Mesenchymal stem cell (in vitro differentiated cells and primary cell): Measurements from ENCODE around the gene ADPRM.

Experiments
- DNase-seq: peaks from one replicate; pipeline ENCODE4 v3.0.0-alpha.2; 2013
- H2AFZ ChIP-seq: one replicate; pipeline ENCODE4 v1.6.1; 2013; ENCODE audit warnings: low read depth, mild to moderate bottlenecking, control low read depth, inconsistent platforms, low read length, moderate library complexity
- H2AK5ac ChIP-seq: 2 replicates; pipeline ENCODE4 v1.6.1; 2013; ENCODE audit warnings: low read length, moderate library complexity, mild to moderate bottlenecking, inconsistent platforms; ENCODE audit not compliant: severe bottlenecking
- H2BK120ac ChIP-seq: one replicate; pipeline ENCODE4 v1.6.1; 2013; ENCODE audit warnings: low read depth, mild to moderate bottlenecking, inconsistent platforms, low read length, moderate library complexity
- H2BK12ac ChIP-seq, 2 experiments: one replicate each; pipeline ENCODE4 v1.6.1; 2013; ENCODE audit warnings: inconsistent platforms in 2 of 2, low read length in 2 of 2, mild to moderate bottlenecking in 2 of 2, moderate library complexity in 2 of 2, control low read depth in 1 of 2
- H2BK15ac ChIP-seq: one replicate; pipeline ENCODE4 v1.6.1; 2013; ENCODE audit warnings: mild to moderate bottlenecking, low read depth, inconsistent platforms; ENCODE audit not compliant: poor library complexity, severe bottlenecking
- H2BK5ac ChIP-seq: 2 replicates; pipeline ENCODE4 v1.6.1; 2013; ENCODE audit warnings: low read depth, mild to moderate bottlenecking, low read length, control low read depth, inconsistent platforms; ENCODE audit not compliant: poor library complexity, severe bottlenecking
- H3K14ac ChIP-seq, 2 experiments: one replicate each; pipeline ENCODE4 v1.6.1; 2013; ENCODE audit warnings: inconsistent platforms in 2 of 2, low read length in 2 of 2, control low read depth in 1 of 2, mild to moderate bottlenecking in 1 of 2, moderate library complexity in 1 of 2
- H3K18ac ChIP-seq, 2 experiments: one replicate each; pipeline ENCODE4 v1.6.1; 2013; ENCODE audit warnings: inconsistent platforms in 2 of 2, low read length in 2 of 2, control low read depth in 1 of 2, low read depth in 1 of 2, mild to moderate bottlenecking in 1 of 2
- H3K23ac ChIP-seq, 2 experiments: one replicate each; pipeline ENCODE4 v1.6.1; 2013; ENCODE audit warnings: inconsistent platforms in 2 of 2, low read length in 2 of 2, mild to moderate bottlenecking in 2 of 2, moderate library complexity in 2 of 2, control low read depth in 1 of 2
- H3K27ac ChIP-seq: 2 replicates; pipeline ENCODE4 v1.5.1; 2013; ENCODE audit warnings: mild to moderate bottlenecking, moderate library complexity, low read length, control low read depth, inconsistent platforms; ENCODE audit not compliant: poor library complexity, severe bottlenecking
- H3K27me3 ChIP-seq, 2 experiments: 2 replicates each; pipeline versions ENCODE4 v1.6.1 to v1.7.0; 2013; ENCODE audit warnings: low read length in 2 of 2, mild to moderate bottlenecking in 2 of 2, moderate library complexity in 2 of 2, control low read depth in 1 of 2, inconsistent platforms in 1 of 2; ENCODE audit not compliant: control insufficient read depth in 1 of 2, insufficient read depth in 1 of 2
- H3K36me3 ChIP-seq, 2 experiments: 2 replicates each; pipeline versions ENCODE4 v1.6.1 to v1.7.0; 2013; ENCODE audit warnings: low read length in 2 of 2, control low read depth in 1 of 2, inconsistent platforms in 1 of 2, low read depth in 1 of 2, mild to moderate bottlenecking in 1 of 2; ENCODE audit not compliant: insufficient read depth in 2 of 2, control insufficient read depth in 1 of 2
- H3K4ac ChIP-seq, 2 experiments: one replicate each; pipeline ENCODE4 v1.6.1; 2013; ENCODE audit warnings: inconsistent platforms in 2 of 2, low read length in 2 of 2, mild to moderate bottlenecking in 2 of 2, moderate library complexity in 2 of 2, control low read depth in 1 of 2, low read depth in 1 of 2
- H3K4me1 ChIP-seq: 2 replicates; pipeline ENCODE4 v1.6.1; 2013; ENCODE audit warnings: low read depth, low read length, control low read depth; ENCODE audit not compliant: control insufficient read depth, insufficient read depth
- H3K4me2 ChIP-seq: 2 replicates; pipeline ENCODE4 v1.6.1; 2013; ENCODE audit warnings: low read length, mild to moderate bottlenecking, inconsistent platforms; ENCODE audit not compliant: poor library complexity, severe bottlenecking
- H3K4me3 ChIP-seq, 2 experiments: 2 replicates each; pipeline versions ENCODE4 v1.5.1 to v1.7.0; 2013; ENCODE audit warnings: low read length in 2 of 2, mild to moderate bottlenecking in 2 of 2, control low read depth in 1 of 2, low read depth in 1 of 2; ENCODE audit not compliant: insufficient read depth in 1 of 2
- H3K79me1 ChIP-seq: replicated peaks from 2 replicates; pipeline ENCODE4 v1.6.1; 2013; ENCODE audit warnings: mild to moderate bottlenecking, control low read depth, low read length, inconsistent platforms; ENCODE audit not compliant: poor library complexity, severe bottlenecking
- H3K9ac ChIP-seq: 2 replicates; pipeline ENCODE4 v1.7.0; 2013; ENCODE audit warnings: mild to moderate bottlenecking, low read length, moderate library complexity
- H3K9me3 ChIP-seq: 2 replicates; pipeline ENCODE4 v1.7.0; 2013; ENCODE audit warnings: mild to moderate bottlenecking, low read length; ENCODE audit not compliant: control insufficient read depth
- H4K8ac ChIP-seq: one replicate; pipeline ENCODE4 v1.6.1; 2013; ENCODE audit warnings: inconsistent platforms, mild to moderate bottlenecking, low read length, moderate library complexity
- H4K91ac ChIP-seq: one replicate; pipeline ENCODE4 v1.6.1; 2013; ENCODE audit warnings: mild to moderate bottlenecking, low read length, inconsistent platforms
- WGBS: methylation state at CpG from one replicate; pipeline ENCODE4 v1.1.7; 2013; ENCODE audit warnings: mixed read lengths; 5-methylcytosine and 5-hydroxymethylcytosine counted together

ADPRM gene

GRCh38 chr17:10752696-10753095 is 55.3 kb downstream of the ADPRM start:
- no peak overlapping the region for H2BK120ac ChIP-seq
- no peak for DNase-seq
- H2BK15ac ChIP-seq: no peak overlapping the region
- H3K14ac ChIP-seq: no peak overlapping the region
- no peak overlapping the region for H2AK5ac ChIP-seq
- H3K27ac ChIP-seq: no peak overlapping the region
- H3K23ac ChIP-seq: no peak overlapping the region
- no peak overlapping the region for H3K9ac ChIP-seq
- no peak overlapping the region for H3K18ac ChIP-seq
- H2BK5ac ChIP-seq: no peak overlapping the region
- H3K79me1 ChIP-seq: no peaks in the 10 kb centered on the region
- no peak overlapping the region for H3K4me2 ChIP-seq
- no peaks in the 10 kb centered on the region for H3K4me1 ChIP-seq
- H2BK12ac ChIP-seq: no peak overlapping the region
- H3K9me3 ChIP-seq: no peaks in the 10 kb centered on the region
- H3K27me3 ChIP-seq: peaks cover 0 to 38% of the 10 kb centered on the region in 2 experiments
- no peak overlapping the region for H3K4ac ChIP-seq
- no peak overlapping the region for H2AFZ ChIP-seq
- no peak overlapping the region for H4K8ac ChIP-seq
- no peaks in the 10 kb centered on the region for H3K36me3 ChIP-seq
- 68% methylated on average over 7 of the region's 10 CpGs for whole genome bisulfite sequencing
- no peak overlapping the region for H3K4me3 ChIP-seq
- no peak overlapping the region for H4K91ac ChIP-seq

GRCh38 chr17:10754109-10754508 is 56.7 kb downstream of the ADPRM start:
- no peaks in the 10 kb centered on the region for H3K36me3 ChIP-seq
- H3K9me3 ChIP-seq: no peaks in the 10 kb centered on the region
- H4K8ac ChIP-seq: no peak overlapping the region
- H2BK120ac ChIP-seq: no peak overlapping the region
- H2AK5ac ChIP-seq: no peak overlapping the region
- 0% methylated on average over 2 of the region's 2 CpGs for whole genome bisulfite sequencing
- H3K9ac ChIP-seq: no peak overlapping the region
- H2BK5ac ChIP-seq: no peak overlapping the region
- no peak overlapping the region for H3K4me3 ChIP-seq
- no peak overlapping the region for H3K4ac ChIP-seq
- H2BK12ac ChIP-seq: no peak overlapping the region
- H4K91ac ChIP-seq: no peak overlapping the region
- H3K4me1 ChIP-seq: no peaks in the 10 kb centered on the region
- H3K18ac ChIP-seq: no peak overlapping the region
- H3K4me2 ChIP-seq: no peak overlapping the region
- no peak overlapping the region for H3K23ac ChIP-seq
- H3K27me3 ChIP-seq: peaks cover 0 to 38% of the 10 kb centered on the region in 2 experiments
- no peak for DNase-seq
- no peak overlapping the region for H2BK15ac ChIP-seq
- H2AFZ ChIP-seq: no peak overlapping the region
- H3K14ac ChIP-seq: no peak overlapping the region
- H3K27ac ChIP-seq: no peak overlapping the region
- no peaks in the 10 kb centered on the region for H3K79me1 ChIP-seq

GRCh38 chr17:10754861-10755591 is 57.6 kb downstream of the ADPRM start:
- Histone ChIP-seq H3K27me3 (peaks cover 0 to 29% of the 10 kb centered on the region in 2 experiments), H3K18ac (no peak overlapping the region), H4K91ac (no peak overlapping the region), H2AK5ac (no peak overlapping the region), H3K27ac (no peak overlapping the region), H2BK120ac (no peak overlapping the region), H3K23ac (no peak overlapping the region), H2BK12ac (no peak overlapping the region), H4K8ac (no peak overlapping the region), H3K36me3 (no peaks in the 10 kb centered on the region), H3K14ac (no peak overlapping the region), H2BK5ac (no peak overlapping the region), H3K4me1 (no peaks in the 10 kb centered on the region), H3K9ac (no peak overlapping the region), H3K79me1 (no peaks in the 10 kb centered on the region), H3K4me3 (no peak overlapping the region), H3K4ac (no peak overlapping the region), H2BK15ac (no peak overlapping the region), H3K9me3 (no peaks in the 10 kb centered on the region), H3K4me2 (no peak overlapping the region), H2AFZ (no peak overlapping the region)
- no peak for DNase-seq
- WGBS: 24% methylated on average over 11 of the region's 14 CpGs

- H3K79me1 ChIP-seq: no peaks in the 10 kb centered on the region
- H3K4ac ChIP-seq: no peak overlapping the region
- H3K4me3 ChIP-seq: no peak overlapping the region
- no peaks in the 10 kb centered on the region for H3K4me1 ChIP-seq
- no peak overlapping the region for H2AK5ac ChIP-seq
- no peak overlapping the region for H2BK120ac ChIP-seq
- H2BK5ac ChIP-seq: no peak overlapping the region
- WGBS: 52% methylated on average over 3 of the region's 3 CpGs
- no peak overlapping the region for H2BK12ac ChIP-seq
- no peaks in the 10 kb centered on the region for H3K9me3 ChIP-seq
- no peak overlapping the region for H4K8ac ChIP-seq
- no peak overlapping the region for H3K23ac ChIP-seq
- H2AFZ ChIP-seq: no peak overlapping the region
- no peak overlapping the region for H3K4me2 ChIP-seq
- peaks cover 0 to 28% of the 10 kb centered on the region in 2 experiments for H3K27me3 ChIP-seq
- H3K36me3 ChIP-seq: no peaks in the 10 kb centered on the region
- no peak for DNase-seq
- no peak overlapping the region for H3K18ac ChIP-seq
- H3K27ac ChIP-seq: no peak overlapping the region
- no peak overlapping the region for H4K91ac ChIP-seq
- H2BK15ac ChIP-seq: no peak overlapping the region
- H3K9ac ChIP-seq: no peak overlapping the region
- no peak overlapping the region for H3K14ac ChIP-seq
Measured at GRCh38 chr17:10755592-10756127, 58.3 kb downstream of the ADPRM start.
